AG04449 (cell line): Measurements from ENCODE around the gene CACNG3.

Experiments used
- CTCF ChIA-PET: fragments of 350-600 bp; formaldehyde crosslinking; extraction: SDS; loops from one replicate; lab custom pipeline; 2021; ENCODE audit warnings: antibody characterized with exemption; lab: Yijun Ruan, JAX
- POLR2A ChIA-PET: fragments of 400-600, 350-600 bp; formaldehyde crosslinking; extraction: SDS; loops from one replicate; lab custom pipeline; 2020; ENCODE audit warnings: antibody characterized with exemption, inconsistent platforms; lab: Yijun Ruan, JAX
- DNase-seq: peaks from one replicate; pipeline ENCODE4 v3.0.0-alpha.2; 2010; ENCODE audit warnings: low read depth, low spot score
- H3K4me3 ChIP-seq: 2 replicates; pipeline ENCODE4 v1.5.1; 2011; ENCODE audit warnings: low read depth, mild to moderate bottlenecking, control low read depth, low read length
- TF ChIP-seq, protein P1 (sequence below): IDR thresholded peaks from one replicate; pipeline ENCODE4 v1.5.1; 2011; ENCODE audit warnings: mild to moderate bottlenecking, moderate library complexity, low read length, control low read depth, inconsistent platforms; ENCODE audit not compliant: insufficient read depth; ENCODE audit errors: missing control alignments

Gene CACNG3

DNA sequence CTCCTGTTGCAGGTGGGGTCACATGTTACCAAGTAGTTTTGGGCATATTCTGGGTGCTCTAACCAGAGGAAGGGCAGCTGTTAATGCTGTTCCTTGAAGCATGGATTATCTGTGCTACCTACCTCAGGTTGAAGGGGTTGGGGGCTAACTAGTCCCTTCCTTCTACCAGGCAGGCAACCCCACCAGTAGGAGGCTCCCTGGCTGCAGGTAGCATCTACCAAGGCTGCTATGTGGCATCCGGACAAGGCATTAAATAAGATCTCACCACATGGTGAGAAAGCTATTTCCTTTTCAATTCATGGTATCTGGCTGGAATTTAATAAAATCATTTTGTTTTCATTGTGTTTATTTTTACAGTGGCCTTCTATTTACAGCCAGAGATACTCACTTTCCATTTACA, 62.5 kb downstream of the CACNG3 start:
- CTCF ChIA-PET: no interaction called here
- no peak overlapping the region for H3K4me3 ChIP-seq
- POLR2A ChIA-PET: no interaction called here

DNA sequence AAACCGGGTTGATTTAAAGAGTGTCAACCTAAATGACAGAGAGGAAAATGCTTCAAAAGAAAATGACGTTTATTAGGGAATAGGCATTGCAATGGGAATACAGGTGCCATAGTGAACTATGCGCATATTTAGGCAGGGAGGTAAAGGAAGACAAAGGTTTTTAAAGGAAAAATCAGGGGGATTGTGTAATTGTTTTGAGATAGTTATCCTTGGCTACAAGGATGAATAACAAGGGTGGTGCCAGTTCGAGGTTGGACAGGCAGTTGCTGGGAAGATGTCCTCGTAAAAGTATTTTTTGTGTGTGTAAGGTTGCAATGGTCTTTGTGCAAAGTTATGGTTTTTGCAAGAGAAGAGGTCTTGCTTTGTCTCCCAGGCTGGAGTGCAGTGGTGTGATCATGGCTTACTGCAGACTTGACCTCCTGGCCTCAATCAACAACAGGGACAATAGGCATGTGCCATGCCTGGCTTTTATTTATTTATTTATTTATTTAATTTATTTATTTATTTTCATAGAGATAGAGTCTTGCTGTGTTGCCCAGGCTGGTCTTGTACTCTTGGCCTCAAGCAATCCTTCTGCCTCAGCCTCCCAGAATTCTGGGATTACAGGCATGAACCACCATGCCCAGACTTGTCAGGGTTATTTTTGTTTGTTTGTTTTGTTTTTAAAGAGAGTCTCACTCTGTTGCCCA, 63.1 kb downstream of the CACNG3 start:
- POLR2A ChIA-PET: no interaction called here
- TF ChIP-seq, protein P1, sequence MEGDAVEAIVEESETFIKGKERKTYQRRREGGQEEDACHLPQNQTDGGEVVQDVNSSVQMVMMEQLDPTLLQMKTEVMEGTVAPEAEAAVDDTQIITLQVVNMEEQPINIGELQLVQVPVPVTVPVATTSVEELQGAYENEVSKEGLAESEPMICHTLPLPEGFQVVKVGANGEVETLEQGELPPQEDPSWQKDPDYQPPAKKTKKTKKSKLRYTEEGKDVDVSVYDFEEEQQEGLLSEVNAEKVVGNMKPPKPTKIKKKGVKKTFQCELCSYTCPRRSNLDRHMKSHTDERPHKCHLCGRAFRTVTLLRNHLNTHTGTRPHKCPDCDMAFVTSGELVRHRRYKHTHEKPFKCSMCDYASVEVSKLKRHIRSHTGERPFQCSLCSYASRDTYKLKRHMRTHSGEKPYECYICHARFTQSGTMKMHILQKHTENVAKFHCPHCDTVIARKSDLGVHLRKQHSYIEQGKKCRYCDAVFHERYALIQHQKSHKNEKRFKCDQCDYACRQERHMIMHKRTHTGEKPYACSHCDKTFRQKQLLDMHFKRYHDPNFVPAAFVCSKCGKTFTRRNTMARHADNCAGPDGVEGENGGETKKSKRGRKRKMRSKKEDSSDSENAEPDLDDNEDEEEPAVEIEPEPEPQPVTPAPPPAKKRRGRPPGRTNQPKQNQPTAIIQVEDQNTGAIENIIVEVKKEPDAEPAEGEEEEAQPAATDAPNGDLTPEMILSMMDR: no peak
- DNase-seq: no peak
- H3K4me3 ChIP-seq: no peak overlapping the region
- CTCF ChIA-PET: no interaction called here

More for the DNA sequence above, 62.5 kb downstream of the CACNG3 start:
- TF ChIP-seq, protein P1: no peak
- DNase-seq: no peak

DNA sequence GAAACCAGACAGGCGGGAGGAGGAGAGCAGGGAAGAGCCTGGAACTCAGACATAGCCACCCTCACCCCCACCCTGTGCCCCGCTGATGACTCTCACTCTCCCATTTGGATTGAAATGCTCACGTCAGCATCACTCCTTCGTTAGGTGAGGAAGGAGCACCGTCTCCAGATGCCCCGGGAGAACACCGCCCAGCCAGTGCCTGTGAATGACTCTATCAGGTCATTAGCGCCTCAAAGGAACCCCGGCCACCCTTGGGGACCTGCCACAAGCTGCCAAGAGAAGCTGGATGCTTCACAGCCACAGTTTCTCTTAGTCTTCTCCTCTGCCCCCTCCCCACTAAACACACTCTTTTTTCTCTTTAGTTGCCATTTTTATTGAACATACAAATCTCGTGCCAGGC, 66.0 kb downstream of the CACNG3 start:
- TF ChIP-seq, protein P1: no peak
- ChIA-PET POLR2A (no interaction called here), CTCF (no interaction called here)
- DNase-seq: no peak
- H3K4me3 ChIP-seq: no peak overlapping the region

DNA sequence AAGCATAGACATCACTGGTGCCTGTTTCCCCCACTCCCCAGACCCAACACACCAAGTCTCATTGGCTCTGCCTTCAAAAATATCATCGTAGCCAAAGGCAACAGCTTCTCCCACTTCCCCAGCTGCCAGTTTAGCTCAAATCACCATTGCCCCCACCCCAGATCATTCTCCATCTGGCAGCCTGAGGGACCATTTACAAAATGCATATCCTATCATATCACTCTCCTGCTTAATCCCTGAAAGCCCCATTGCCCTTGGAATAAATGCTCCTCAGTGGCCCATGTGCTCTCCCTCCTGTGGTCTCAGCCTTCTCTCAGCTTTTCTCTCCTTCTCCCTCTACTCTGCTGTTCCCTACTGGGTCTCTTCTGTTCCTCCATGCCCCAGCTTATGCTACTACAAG, 68.3 kb downstream of the CACNG3 start:
- CTCF ChIA-PET: no interaction called here
- no peak for DNase-seq
- POLR2A ChIA-PET: no interaction called here
- TF ChIP-seq, protein P1: no peak
- H3K4me3 ChIP-seq: no peak overlapping the region

DNA sequence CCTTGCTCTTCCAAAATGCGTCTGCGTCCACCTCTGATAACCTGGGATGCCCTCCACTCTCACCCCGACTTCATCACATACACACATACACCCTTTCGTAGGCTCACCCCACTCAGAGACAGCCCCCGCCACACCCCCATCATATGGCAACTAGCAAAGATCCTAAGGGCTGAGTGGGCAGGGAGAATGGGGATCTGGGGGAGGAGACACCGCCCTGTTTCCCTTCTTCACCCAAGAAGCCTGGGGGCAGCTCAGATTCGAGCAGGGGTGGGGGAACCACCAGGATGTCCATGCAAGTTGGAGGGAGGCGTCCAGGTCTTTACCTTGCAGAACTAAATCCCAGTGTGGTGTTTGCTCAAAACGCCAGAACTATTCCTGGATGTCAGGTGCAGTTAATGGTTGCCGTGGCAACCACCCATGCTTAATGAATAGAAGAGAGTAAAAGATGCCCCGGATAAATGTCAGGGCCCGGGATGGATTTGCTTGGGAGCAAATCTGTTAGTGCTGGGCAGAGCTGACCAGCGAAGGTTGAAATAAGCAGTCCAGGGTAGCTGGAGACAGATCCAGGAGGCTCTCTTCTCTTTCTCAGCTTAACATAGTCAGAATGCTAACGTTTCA, 72.8 kb downstream of the CACNG3 start:
- CTCF ChIA-PET: no interaction called here
- TF ChIP-seq, protein P1: no peak

DNA sequence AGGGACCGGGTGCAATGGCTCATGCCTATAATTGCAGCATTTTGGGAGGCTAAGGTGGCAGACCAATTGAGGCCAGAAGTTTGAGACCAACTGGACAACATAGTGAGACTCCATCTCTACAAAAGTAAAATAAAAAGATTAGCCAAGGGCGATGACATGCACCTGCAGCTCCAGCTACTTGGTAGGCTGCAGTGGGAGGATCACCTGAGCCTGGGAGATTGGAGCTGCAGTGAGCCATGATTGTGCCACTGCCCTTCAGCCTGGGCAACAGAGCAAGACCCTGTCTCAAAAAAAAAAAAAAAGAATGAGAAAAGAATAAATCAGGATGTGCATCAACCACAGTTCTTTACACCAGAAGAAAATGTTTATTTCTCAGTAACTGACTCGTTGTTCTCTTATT, 76.0 kb downstream of the CACNG3 start:
- DNase-seq: no peak
- CTCF ChIA-PET: no interaction called here
- no peak overlapping the region for H3K4me3 ChIP-seq
- POLR2A ChIA-PET: no interaction called here
- TF ChIP-seq, protein P1: no peak

More for the DNA sequence above, 72.8 kb downstream of the CACNG3 start:
- no peak overlapping the region for H3K4me3 ChIP-seq
- DNase-seq: no peak
- POLR2A ChIA-PET: no interaction called here
